UCSD-AML1 (cell line): ENCODE measurements around the gene SCARB1.

Source experiments
- DNase-seq: peaks from one replicate; lab custom pipeline; 2025; ENCODE audit not compliant: unreplicated experiment; lab: John Stamatoyannopoulos, UW

Gene SCARB1

DNA sequence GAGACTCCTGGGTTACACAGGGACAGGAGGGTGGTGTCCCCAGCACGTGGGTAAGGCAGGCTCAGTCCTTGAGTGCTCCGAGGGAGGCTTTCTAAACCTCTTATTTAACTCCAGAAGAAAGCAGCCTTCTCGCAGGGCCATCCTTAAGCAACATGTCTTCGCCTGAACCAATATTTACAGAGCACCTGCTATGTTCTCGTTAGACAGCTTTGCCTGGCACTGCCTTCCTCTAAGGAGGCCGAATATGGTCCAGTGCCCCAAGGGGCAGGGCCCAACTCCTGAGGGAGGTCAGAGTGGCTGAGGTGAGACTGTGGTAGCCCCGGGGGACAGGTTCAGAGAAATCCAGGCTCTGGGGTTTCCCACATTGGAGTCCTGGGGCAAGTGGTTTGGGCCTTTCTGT lies 2.1 kb upstream of the SCARB1 start:
- DNase-seq: no peak

DNA sequence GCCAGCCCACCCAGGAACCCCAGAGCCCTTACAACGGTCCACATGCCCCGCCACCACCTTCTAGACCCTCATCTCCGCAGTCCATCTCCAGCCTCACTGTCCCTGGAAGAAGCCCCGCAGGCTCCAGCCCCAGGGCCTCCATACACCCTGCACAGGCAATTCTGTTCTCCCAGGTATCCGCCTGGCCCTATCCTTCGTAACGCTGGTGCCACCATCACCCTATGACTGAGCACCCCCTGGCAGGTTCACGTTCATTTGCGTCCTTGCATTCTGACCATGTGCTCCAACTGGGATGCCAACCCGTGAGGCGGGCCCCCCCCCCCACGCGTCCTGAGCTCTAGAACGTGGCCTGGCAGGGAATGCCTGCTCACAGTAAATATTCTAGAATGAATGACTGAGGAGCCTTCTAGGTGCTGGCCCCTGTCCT lies 675 bp upstream of the SCARB1 start:
- no peak for DNase-seq

- DNase-seq: peak; percentile 37
These were observed 772 bp downstream of the SCARB1 start for GRCh38 chr12:124862768-124863415.

GRCh38 chr12:124861898-124862676 lies 1.6 kb downstream of the SCARB1 start:
- no peak for DNase-seq

GRCh38 chr12:124861492-124861891 lies 2.2 kb downstream of the SCARB1 start:
- DNase-seq: no peak

DNA sequence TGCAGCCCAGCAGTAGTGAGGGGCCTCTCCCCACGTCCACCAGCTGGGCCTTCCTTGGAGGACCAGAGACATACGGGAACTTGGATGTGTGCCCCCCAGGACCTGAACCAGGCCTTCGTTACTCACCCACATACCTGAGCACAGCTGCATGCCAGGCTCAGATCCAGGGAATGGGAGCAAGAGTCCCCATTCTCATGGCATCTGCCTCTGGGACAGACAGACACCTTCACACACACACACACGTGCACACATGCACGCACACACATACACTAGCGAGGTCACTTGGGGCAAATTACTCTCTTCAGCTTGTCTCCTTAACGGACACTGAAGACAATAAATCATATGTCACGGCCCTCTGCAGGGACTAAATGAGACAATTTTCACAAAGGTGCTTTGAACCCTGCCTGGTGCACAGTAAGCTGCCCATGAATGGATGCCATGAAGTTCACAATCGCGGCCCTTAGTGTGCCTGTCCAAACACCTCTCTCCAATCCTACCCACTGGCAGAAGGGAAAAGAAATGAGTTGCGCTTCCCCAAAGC lies 5.7 kb downstream of the SCARB1 start:
- DNase-seq: no peak

GRCh38 chr12:124856842-124857178 lies 6.9 kb downstream of the SCARB1 start:
- DNase-seq: no peak

- DNase-seq: no peak
These were observed 7.4 kb downstream of the SCARB1 start for GRCh38 chr12:124856132-124856841.

GRCh38 chr12:124855275-124855957 lies 8.2 kb downstream of the SCARB1 start:
- no peak for DNase-seq

GRCh38 chr12:124854637-124855184 lies 9.0 kb downstream of the SCARB1 start:
- no peak for DNase-seq

DNA sequence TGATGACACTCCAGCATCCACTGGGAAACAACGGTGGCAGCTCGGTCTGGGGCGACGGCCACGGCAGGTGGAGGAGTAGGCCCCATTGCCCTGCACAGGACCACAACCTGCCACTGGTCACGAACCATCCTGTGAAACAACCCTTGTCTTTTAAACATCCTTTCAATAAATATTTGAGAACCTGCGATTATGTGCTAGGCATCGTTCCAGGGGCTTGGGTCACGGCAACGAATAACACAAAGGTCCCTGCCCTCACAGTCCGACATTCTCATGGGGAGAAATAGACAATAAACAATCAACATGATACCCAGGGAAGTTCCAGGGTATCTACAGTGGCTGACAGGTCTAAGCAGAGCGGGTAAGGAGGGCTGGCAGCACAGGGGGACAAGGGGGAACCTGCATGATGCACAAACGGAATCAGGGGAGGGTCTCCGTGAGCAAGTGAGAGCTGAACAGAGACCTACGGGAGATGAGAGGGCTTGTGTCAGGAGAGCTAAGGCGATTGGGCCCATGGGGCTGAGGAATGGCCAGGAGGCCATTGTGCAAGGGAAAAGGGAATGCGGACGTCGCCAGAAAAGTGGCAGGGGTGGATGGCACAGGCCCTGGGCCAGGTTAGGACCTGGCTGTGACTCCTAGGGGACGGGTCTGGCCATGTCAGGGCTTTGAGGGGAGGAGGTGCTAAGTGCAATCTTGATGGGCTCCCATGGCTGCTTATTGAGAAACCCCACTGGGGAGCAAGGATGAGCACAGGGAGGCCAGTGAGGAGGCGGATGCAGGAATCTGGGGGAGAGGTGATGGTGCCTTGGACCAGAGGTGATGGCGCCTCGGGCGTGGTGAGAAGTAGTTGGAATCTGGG lies 9.7 kb downstream of the SCARB1 start:
- DNase-seq: no peak

- DNase-seq: no peak
These were observed 10.7 kb downstream of the SCARB1 start for GRCh38 chr12:124852911-124853427.

DNA sequence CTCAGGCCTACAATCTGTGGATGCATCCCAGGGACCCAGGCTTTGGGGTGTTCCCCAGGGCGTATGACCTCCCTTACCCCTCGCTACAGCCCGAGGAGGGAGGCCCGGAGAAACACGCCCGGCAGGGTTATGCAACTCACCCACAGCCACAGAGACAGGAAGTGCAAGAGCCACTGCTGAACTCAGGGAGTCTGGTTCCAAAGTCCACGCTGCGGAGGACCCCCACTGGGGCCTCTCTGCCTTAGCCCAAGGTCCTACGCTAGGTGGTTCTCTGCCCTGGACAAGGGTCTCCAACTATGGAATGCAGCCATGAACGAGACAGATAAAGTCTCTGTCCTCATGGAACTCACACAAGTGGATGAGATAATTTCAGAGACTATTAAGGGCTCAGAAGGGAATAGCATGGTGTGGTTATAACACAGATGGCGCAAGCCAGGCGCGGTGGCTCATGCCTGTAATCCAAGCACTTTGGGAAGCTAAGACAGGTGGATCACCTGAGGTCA lies 11.3 kb downstream of the SCARB1 start:
- peak; percentile 67 for DNase-seq

DNA sequence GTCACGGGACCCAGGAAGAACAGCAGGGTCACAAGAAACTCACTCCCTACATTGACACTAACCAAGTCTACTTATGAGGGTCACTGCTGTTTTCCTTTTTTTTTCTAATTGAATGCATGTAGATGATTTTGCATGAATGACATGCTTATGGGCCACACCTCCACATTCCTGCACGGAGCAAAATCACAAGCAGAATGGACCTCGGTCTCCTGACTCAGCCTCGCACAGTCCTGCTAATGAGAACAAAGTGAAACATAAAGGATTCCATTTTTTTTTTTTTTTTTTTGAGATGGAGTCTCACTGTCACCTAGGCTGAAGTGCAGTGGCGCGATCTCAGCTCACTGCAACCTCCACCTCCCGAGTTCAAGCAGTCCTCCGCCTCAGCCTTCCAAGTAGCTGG lies 12.3 kb downstream of the SCARB1 start:
- DNase-seq: no peak

DNA sequence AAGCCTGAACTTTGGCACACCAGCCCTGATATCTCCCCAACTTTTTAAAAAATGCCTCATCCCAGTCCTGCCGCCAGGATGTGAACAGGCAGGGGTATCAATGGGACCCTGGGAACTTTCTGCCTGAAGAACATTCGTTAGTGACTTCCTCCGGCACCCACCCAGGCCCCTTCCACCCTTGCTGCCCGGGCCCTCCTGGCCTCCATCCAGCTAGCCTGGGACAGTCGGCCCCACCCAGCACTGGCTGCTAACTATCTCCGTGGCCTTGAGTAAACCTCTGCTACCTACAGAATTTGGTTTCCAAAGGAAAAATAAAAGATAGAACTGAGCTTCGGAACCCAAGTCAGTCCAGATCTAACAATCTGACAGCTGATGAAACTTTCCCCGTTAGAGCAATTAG lies 14.3 kb downstream of the SCARB1 start:
- no peak for DNase-seq

DNA sequence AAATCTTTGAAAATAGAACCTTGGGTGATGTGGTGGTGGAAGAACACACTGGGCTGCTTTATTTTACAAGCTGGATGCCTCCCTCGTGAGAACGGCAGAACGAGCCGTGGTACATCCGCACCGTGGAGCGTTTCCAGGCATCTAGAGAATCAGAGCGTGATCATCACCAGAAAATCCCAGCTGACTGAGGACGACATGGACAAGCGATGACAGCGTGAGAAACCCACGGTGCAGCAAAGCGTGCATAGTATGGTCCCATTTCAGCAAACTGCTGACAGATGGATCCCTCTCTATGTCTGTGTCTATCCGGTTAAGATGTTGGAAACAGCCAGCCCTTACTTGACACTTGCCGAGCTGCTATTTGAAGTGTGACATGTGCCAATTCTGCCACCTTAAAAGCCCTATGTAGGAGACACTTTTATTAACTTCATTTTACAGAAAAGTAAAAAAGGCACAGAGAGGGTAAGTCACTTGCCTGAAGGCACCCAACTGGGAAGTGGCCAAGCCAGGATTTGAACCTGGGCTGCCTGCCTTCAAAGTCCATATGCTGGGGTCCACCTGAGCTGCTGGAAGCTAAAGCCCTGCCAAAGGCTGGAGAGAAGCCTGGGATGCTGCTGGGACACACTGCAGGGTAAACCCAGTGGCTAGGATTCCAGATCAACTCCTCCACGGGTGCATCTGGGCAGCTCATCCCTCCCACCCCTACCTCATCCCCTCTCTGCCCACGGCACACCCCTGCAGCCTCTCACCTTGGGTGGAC lies 14.9 kb downstream of the SCARB1 start:
- no peak for DNase-seq

- DNase-seq: no peak
These were observed 16.3 kb downstream of the SCARB1 start for GRCh38 chr12:124847113-124848074.
